Measurements from ENCODE around the gene DHRSX. TPM values are rescaled to one million over a fixed set of nuclear protein-coding genes. Genes with fewer than 3 reads are reported as not detected.

Gene DHRSX
- total and polyA plus RNA-seq, 4 donors: 16.8 to 28.4 (median 24.0) TPM

DNA sequence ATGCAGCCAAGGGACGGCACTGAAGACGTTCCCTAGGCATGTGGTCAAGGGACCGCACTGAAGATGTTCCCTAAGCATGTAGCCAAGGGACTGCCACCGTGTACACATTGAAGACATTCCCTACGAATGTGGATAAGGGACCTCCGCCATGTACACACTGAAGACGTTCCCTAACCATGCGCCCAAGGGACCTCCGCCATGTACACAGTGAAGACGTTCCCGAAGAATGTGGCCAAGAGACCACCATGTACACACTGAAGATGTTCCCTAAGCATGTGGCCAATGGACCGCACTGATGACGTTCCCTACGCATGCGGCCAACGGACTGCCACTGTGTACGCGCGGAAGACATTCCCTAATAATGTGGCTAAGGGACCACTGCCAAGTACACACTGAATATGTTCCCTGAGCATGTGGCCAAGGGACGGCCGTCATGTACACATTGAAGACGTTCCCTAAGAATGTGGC, 48.4 kb downstream of the DHRSX start:
- no peak overlapping the region for H3K27ac ChIP-seq (ENCODE audit: low read depth, low read length)
- DNase-seq (ENCODE audit: low read depth in 4 of 6, low spot score in 6 of 6): no peak
- H3K4me3 ChIP-seq (ENCODE audit: low read depth, low read length): no peak overlapping the region
- H3K27me3 ChIP-seq (ENCODE audit: control insufficient read depth, insufficient read depth, low read length): no peaks in the 10 kb centered on the region
- H3K9me3 ChIP-seq (ENCODE audit: control insufficient read depth, insufficient read depth, low read length): no peaks in the 10 kb centered on the region
- 93% methylated on average over 22 of the region's 22 CpGs for WGBS (ENCODE audit: insufficient coverage)
- H3K4me1 ChIP-seq (ENCODE audit: control insufficient read depth, insufficient read depth, low read length): peaks cover 4% of the 10 kb centered on the region
- peaks cover 2% of the 10 kb centered on the region for H3K36me3 ChIP-seq (ENCODE audit: control insufficient read depth, insufficient read depth, low read length)

DNA sequence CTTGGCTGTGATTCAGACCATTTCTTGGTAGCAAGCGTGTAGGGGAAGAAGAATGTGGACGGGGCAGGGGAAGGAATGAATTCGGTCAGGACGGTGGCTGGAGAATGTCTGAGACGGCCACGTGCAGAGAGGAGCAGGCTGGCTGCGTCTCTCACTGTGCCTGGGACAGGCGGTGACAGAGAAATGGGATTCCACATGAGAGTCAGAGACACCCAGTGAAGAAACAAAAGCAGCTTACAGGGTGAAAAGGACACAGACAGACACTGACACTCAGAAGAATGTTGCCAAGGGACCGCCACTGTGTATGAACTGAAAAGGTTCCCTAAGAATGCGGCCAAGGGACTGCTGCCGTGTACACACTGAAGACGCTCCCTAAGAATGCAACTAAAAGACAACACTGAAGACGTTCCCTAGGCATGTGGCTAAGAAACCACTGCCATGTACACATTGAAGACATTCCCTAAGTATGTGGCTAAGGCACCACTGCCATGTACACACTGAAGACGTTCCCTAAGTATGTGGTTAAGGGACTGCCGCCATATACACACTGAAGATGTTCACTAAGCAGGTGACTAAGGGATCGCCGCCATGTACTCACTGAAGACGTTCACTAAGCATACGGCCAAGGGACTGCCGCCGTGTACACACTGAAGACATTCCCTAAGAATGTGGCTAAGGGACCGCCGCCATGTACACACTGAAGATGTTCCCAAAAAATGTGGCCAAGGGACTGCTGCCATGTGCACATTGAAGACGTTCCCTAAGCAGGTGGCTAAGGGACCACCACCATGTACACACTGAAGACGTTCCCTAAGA, 49.1 kb downstream of the DHRSX start:
- Histone ChIP-seq H3K4me1 (ENCODE audit: control insufficient read depth, insufficient read depth, low read length) (peaks cover 4% of the 10 kb centered on the region), H3K27me3 (ENCODE audit: control insufficient read depth, insufficient read depth, low read length) (no peaks in the 10 kb centered on the region), H3K9me3 (ENCODE audit: control insufficient read depth, insufficient read depth, low read length) (no peaks in the 10 kb centered on the region), H3K4me3 (ENCODE audit: low read depth, low read length) (no peak overlapping the region), H3K36me3 (ENCODE audit: control insufficient read depth, insufficient read depth, low read length) (peaks cover 2% of the 10 kb centered on the region), H3K27ac (ENCODE audit: low read depth, low read length) (no peak overlapping the region)
- peak in 5 of 6 donors; percentile 7 to 70 (median 12) for DNase-seq (ENCODE audit: low read depth in 4 of 6, low spot score in 6 of 6)
- WGBS (ENCODE audit: insufficient coverage): 47% methylated on average over 25 of the region's 25 CpGs

DNA sequence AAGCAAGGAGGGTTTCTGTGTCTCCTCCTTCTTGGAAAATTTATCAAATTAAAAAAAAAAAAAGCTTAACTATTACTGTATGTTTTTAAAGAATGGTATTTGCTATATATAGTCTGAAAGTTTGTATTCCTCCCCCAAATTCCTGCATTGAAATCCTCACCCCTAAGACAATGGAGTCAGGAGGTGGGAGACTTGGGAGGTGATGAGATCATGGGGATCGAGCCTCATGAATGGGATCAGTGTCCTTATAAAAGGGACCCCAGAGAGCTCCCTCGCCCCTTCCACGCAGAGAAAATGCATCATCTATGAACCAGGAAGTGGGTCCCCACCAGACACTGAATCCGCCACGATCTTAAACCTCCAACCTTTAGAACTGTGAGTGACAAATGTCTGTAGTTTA, 50.1 kb downstream of the DHRSX start:
- no peak overlapping the region for H3K4me3 ChIP-seq (ENCODE audit: low read depth, low read length)
- H3K27ac ChIP-seq (ENCODE audit: low read depth, low read length): no peak overlapping the region
- peaks cover 4% of the 10 kb centered on the region for H3K4me1 ChIP-seq (ENCODE audit: control insufficient read depth, insufficient read depth, low read length)
- DNase-seq (ENCODE audit: low read depth in 4 of 6, low spot score in 6 of 6): no peak
- WGBS (ENCODE audit: insufficient coverage): no CpG with 5 or more reads among the region's 5 CpGs
- H3K9me3 ChIP-seq (ENCODE audit: control insufficient read depth, insufficient read depth, low read length): no peaks in the 10 kb centered on the region
- H3K36me3 ChIP-seq (ENCODE audit: control insufficient read depth, insufficient read depth, low read length): peaks cover 2% of the 10 kb centered on the region
- H3K27me3 ChIP-seq (ENCODE audit: control insufficient read depth, insufficient read depth, low read length): no peaks in the 10 kb centered on the region

DNA sequence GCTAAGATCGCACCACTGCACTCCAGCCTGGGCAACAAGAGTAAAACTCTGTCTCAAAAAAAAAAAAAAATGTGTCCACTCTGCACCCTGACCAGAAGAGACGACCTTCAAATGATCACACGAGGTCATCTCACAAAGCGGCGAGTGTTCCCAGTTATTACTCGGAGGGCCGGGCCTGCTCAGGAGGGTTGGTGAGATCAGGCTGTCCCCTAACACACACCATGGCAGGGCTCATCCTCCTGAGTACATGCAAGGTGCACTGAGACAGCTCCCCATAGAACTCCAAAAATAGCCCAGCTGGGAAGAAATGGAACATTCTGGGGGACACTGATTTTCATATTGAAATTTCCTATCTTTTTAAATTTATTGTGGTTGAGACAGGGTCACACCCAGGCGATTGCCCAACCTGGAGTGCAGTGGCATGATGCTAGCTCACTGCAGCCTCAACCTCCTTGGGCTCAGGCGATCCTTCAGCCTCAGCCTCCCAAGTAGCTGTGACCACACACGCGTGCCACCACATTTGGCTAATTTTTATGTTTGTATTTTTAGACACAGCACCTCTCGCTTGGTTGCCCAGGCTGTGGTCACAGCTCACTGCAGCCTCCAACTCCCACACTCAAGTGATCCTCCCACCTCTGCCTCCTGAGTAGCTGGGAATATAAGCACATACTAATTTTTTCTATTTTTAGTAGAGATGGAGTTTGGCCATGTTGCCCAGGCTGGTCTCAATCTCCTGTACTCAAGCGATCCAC, 51.5 kb downstream of the DHRSX start:
- Histone ChIP-seq H3K9me3 (ENCODE audit: control insufficient read depth, insufficient read depth, low read length) (no peaks in the 10 kb centered on the region), H3K36me3 (ENCODE audit: control insufficient read depth, insufficient read depth, low read length) (peaks cover 2% of the 10 kb centered on the region), H3K27ac (ENCODE audit: low read depth, low read length) (no peak overlapping the region), H3K27me3 (ENCODE audit: control insufficient read depth, insufficient read depth, low read length) (no peaks in the 10 kb centered on the region), H3K4me3 (ENCODE audit: low read depth, low read length) (no peak overlapping the region), H3K4me1 (ENCODE audit: control insufficient read depth, insufficient read depth, low read length) (peaks cover 4% of the 10 kb centered on the region)
- DNase-seq (ENCODE audit: low read depth in 4 of 6, low spot score in 6 of 6): no peak
- 93% methylated on average over 7 of the region's 13 CpGs for whole genome bisulfite sequencing (ENCODE audit: insufficient coverage)

DNA sequence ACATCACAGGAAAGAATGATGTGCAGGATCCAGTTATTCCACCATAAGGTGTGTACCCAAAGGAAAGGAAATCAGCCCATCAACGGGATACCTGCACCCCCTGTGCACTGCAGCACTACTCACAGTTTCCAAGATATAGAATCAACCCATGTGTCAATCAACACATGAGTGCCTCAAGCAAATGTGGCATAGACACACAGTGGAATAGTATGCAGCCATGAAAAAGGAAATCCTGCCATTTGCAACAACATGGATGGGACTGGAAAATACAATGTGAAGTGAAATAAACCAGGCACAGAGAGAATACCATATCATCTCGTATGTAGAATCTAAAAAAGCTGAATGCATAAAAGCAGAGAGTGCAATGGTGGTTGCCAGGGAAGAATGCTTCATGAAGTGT, 53.3 kb downstream of the DHRSX start:
- no peak overlapping the region for H3K4me3 ChIP-seq (ENCODE audit: low read depth, low read length)
- H3K36me3 ChIP-seq (ENCODE audit: control insufficient read depth, insufficient read depth, low read length): peaks cover 2% of the 10 kb centered on the region
- no peaks in the 10 kb centered on the region for H3K9me3 ChIP-seq (ENCODE audit: control insufficient read depth, insufficient read depth, low read length)
- no CpG with 5 or more reads among the region's 2 CpGs for WGBS (ENCODE audit: insufficient coverage)
- no peak for DNase-seq (ENCODE audit: low read depth in 4 of 6, low spot score in 6 of 6)
- peaks cover 4% of the 10 kb centered on the region for H3K4me1 ChIP-seq (ENCODE audit: control insufficient read depth, insufficient read depth, low read length)
- no peaks in the 10 kb centered on the region for H3K27me3 ChIP-seq (ENCODE audit: control insufficient read depth, insufficient read depth, low read length)
- H3K27ac ChIP-seq (ENCODE audit: low read depth, low read length): no peak overlapping the region

DNA sequence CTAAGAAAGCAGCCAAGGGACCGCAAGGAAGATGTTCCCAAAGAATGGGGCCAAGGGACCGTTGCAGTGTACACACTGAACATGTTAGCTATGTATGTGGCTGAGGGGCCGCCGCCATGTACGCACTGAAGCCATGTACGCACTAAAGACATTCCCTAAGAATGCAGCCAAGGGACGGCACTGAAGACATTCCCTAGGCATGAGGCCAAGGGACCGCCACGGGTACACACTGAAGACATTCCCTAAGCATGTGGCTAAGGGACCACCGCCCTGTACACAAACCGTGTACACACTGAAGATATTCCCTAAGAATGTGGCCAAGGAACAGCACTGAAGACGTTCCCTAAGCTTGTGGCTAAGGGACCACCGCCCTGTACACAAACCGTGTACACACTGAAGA, 54.0 kb downstream of the DHRSX start:
- no peak for DNase-seq (ENCODE audit: low read depth in 4 of 6, low spot score in 6 of 6)
- Histone ChIP-seq H3K9me3 (ENCODE audit: control insufficient read depth, insufficient read depth, low read length) (no peaks in the 10 kb centered on the region), H3K27me3 (ENCODE audit: control insufficient read depth, insufficient read depth, low read length) (no peaks in the 10 kb centered on the region), H3K27ac (ENCODE audit: low read depth, low read length) (no peak overlapping the region), H3K4me3 (ENCODE audit: low read depth, low read length) (no peak overlapping the region), H3K36me3 (ENCODE audit: control insufficient read depth, insufficient read depth, low read length) (no peaks in the 10 kb centered on the region), H3K4me1 (ENCODE audit: control insufficient read depth, insufficient read depth, low read length) (peaks cover 4% of the 10 kb centered on the region)
- WGBS (ENCODE audit: insufficient coverage): 96% methylated on average over 14 of the region's 14 CpGs

DNA sequence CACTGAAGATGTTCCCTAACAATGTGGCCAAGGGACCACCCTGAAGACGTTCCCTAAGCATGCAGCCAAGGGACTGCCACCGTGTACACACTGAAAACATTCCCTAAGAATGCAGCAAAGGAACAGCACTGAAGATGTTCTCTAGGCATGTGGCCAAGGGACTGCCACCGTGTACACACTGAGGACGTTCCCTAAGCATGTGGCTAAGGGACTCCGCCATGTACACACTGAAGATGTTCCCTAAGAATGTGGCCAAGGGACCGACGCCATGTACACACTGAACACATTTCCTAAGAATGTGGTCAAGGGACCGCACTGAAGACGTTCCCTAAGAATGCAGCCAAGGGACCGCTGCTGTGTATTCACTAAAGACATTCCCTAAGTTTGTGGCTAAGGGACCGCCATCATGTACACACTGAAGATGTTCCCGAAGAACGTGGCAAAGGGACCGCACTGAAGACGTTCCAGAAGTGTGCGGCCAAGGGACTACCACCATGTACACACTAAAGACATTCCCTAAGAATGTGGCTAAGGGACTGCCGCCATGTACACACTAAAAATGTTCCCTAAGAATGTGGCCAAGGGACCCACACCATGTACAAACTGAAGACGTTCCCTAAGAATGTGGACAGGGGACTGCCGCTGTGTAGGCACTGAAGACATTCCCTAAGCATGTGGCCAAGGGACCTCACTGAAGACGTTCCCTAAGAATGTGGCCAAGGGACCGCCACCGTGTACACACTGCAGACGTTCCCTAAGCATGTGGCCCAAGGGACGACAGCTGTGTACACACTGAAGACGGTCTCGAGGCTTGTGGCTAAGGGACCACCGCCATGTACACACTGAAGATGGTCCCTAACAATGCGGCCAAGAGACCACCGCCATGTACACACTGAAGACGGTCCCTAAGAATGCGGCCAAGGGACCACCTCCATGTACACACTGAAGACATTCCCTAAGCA, 54.8 kb downstream of the DHRSX start:
- no peaks in the 10 kb centered on the region for H3K36me3 ChIP-seq (ENCODE audit: control insufficient read depth, insufficient read depth, low read length)
- H3K4me3 ChIP-seq (ENCODE audit: low read depth, low read length): no peak overlapping the region
- DNase-seq (ENCODE audit: low read depth in 4 of 6, low spot score in 6 of 6): no peak
- H3K27me3 ChIP-seq (ENCODE audit: control insufficient read depth, insufficient read depth, low read length): no peaks in the 10 kb centered on the region
- no peak overlapping the region for H3K27ac ChIP-seq (ENCODE audit: low read depth, low read length)
- no peaks in the 10 kb centered on the region for H3K9me3 ChIP-seq (ENCODE audit: control insufficient read depth, insufficient read depth, low read length)
- 93% methylated on average over 29 of the region's 31 CpGs for WGBS (ENCODE audit: insufficient coverage)
- H3K4me1 ChIP-seq (ENCODE audit: control insufficient read depth, insufficient read depth, low read length): no peaks in the 10 kb centered on the region

DNA sequence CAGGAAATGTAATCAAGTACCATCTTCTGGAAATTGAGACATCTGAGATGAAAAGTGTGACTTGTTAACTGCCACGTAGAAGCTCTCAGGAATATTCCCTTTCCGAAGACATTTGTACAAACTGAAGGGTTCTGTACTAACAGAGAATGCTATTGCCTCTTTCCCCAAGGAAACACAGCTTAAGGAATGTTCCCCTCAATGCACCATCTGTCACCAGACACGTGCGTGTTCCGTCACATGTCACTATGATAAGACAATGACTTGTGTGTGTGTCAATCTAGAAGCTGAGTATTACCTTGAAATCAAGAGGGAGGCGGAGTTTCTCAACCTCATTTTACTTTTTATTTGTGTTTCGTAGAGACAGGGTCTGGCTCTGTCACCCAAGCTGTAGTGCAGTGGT, 58.1 kb downstream of the DHRSX start:
- H3K9me3 ChIP-seq (ENCODE audit: control insufficient read depth, insufficient read depth, low read length): no peaks in the 10 kb centered on the region
- H3K4me3 ChIP-seq (ENCODE audit: low read depth, low read length): no peak overlapping the region
- 60% methylated on average over 1 of the region's 7 CpGs for WGBS (ENCODE audit: insufficient coverage)
- H3K27me3 ChIP-seq (ENCODE audit: control insufficient read depth, insufficient read depth, low read length): no peaks in the 10 kb centered on the region
- no peaks in the 10 kb centered on the region for H3K4me1 ChIP-seq (ENCODE audit: control insufficient read depth, insufficient read depth, low read length)
- no peak for DNase-seq (ENCODE audit: low read depth in 4 of 6, low spot score in 6 of 6)
- H3K27ac ChIP-seq (ENCODE audit: low read depth, low read length): no peak overlapping the region
- no peaks in the 10 kb centered on the region for H3K36me3 ChIP-seq (ENCODE audit: control insufficient read depth, insufficient read depth, low read length)

DNA sequence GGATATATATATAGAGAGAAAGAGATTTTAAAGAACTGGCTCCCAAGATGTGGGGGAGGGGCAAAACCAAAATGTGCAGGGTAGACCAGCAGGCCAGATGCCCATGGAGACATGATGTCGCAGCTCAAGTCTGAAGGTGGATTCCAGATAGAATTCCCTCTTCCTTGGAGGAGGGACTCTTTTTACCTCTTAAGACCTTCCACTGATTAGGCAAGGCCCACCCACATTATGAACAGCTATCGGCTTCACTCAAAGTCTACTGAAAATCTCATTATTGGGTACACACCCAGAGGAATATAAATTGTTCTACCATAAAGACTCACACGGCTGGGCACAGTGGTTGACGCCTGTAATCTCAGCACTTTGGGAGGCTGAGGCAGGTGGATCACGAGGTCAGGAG, 59.3 kb downstream of the DHRSX start:
- H3K4me3 ChIP-seq (ENCODE audit: low read depth, low read length): no peak overlapping the region
- H3K4me1 ChIP-seq (ENCODE audit: control insufficient read depth, insufficient read depth, low read length): no peaks in the 10 kb centered on the region
- 100% methylated on average over 3 of the region's 5 CpGs for WGBS (ENCODE audit: insufficient coverage)
- no peaks in the 10 kb centered on the region for H3K9me3 ChIP-seq (ENCODE audit: control insufficient read depth, insufficient read depth, low read length)
- no peaks in the 10 kb centered on the region for H3K36me3 ChIP-seq (ENCODE audit: control insufficient read depth, insufficient read depth, low read length)
- H3K27ac ChIP-seq (ENCODE audit: low read depth, low read length): no peak overlapping the region
- H3K27me3 ChIP-seq (ENCODE audit: control insufficient read depth, insufficient read depth, low read length): no peaks in the 10 kb centered on the region
- DNase-seq (ENCODE audit: low read depth in 4 of 6, low spot score in 6 of 6): no peak

All from spinal cord (tissue), 10 donors.